NOMO-1 treated with dmso at 0.1 percent for 144 hours (cell line): Measurements from ENCODE around the gene SDSL.
A peak's percentile ranks its signal among the peaks of the same experiment; 100 is the strongest.

ENCODE experiments used
- DNase-seq: peaks from one replicate; lab custom pipeline; 2025; ENCODE audit not compliant: unreplicated experiment; lab: John Stamatoyannopoulos, UW

SDSL gene

DNA sequence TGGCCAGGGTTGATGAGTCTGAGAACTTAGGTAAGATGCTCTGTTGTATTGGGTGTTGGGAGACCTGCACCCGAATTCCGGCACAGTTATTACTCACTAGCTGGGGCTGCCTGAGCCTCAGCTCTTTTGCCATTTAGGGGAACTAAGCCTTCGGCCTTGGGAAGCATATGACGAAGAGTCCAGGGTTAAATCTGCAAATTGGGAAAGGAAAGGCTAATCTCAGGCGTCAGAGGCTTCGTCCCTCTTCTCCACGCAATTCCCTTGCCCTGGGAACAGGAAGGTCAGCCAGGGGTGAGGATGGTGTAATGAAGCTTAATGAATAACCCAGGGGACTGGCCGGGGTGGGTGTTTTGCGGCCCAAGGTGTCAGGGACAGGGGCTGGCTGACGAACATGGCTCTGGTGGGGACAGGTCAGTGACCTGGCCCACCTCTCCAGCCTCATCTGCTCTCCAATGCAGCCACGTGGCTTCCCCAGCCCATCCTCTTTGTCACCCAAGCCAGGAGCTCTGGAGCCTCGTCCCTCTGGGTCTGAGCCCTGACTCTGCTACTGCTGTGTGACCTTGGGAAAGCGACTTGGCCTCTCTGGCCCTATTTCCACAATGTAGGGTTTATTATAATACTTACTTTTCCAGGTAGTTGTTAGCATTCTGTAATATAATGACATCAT lies 3.8 kb upstream of the SDSL start:
- DNase-seq = no peak

DNA sequence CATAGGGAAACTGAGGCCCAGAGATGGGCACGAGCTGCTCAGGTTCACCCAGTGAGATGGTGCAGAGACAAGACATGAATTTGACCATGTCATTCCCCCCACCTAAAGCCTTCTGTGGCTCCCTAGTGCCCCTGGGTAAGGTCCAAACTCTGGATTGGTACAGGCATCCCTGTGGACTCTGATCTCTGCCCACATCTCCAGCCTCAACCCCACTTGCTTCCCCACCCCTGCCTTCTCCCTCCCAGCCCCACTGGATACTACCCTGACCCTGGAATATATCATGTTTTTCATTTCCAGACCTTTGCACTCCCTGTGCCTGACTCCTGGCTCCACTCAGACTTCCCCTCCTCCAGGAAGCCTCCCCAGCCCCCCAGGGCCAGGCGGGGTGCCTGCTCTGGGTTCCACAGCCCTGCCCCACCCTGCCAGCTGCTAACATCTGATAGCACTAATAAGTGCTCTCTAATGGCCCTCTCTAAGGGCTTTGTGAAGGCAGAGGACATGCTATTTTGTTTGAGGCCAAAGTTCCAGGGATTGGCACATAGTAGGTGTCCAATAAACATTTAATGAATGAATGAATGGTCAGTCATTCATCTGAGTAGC lies 1.1 kb upstream of the SDSL start:
- DNase-seq = no peak

GRCh38 chr12:113422886-113423669 lies 898 bp downstream of the SDSL start:
- DNase-seq = no peak

DNA sequence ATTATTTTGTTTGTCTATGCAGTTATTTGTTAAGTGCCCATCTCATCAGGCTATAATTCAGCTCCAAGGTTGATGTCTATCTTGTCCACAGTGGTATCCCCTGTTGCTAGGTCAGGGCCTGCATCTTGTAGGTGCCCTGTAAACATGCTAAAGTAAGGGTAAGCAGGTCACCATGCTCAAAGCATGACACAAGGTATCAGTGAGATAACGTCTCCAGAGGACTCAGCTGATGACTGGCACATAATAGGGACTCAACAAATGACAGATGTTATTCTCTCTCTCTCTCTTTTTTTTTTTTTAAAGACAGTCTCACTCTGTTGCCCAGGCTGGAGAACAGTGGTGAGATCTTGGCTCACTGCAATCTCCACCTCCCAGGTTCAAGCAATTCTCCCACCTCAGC lies 2.3 kb downstream of the SDSL start:
- DNase-seq = no peak

DNA sequence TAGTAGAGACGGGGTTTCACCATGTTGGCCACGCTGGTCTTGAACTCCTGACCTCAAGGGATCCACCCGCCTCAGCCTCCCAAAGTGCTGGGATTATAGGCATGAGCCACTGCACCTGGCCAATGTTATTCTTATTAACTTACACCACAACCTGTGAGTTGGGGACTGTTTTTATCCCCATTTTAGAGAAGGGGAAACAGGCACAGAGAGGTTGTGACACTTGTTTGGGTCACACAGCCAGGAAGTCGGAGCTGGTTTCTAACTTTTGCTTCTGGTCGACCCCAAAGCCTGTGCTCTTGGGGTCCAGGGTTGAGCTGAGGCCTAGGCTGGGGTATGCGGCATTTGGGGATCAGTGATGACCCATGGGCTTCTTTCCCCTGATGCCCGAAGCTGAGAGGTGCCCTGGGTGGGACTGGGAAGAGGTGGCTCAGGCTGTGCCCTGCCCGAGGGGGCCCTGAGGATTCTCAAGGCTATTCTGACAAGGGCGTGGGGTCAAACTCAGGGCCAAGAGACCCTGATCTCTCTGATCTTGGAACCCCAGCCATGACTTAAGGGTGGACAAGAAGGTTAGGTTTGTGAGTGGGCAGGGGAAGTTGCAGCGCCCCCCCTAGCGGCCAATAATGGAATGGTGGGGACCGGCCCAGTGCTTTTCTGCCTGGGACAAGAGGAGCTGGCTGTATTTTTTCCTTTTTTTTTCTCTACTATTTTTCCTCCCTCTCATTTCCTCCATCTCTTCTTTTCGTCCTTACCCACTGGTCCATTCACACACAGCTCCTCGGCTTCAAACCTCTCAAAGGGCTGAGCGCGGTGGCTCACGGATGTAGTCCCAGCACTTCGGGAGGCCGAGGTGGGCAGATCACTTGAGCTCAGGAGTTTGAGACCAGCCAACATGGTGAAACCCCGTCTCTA lies 3.0 kb downstream of the SDSL start:
- peak; percentile 27 for DNase-seq

DNA sequence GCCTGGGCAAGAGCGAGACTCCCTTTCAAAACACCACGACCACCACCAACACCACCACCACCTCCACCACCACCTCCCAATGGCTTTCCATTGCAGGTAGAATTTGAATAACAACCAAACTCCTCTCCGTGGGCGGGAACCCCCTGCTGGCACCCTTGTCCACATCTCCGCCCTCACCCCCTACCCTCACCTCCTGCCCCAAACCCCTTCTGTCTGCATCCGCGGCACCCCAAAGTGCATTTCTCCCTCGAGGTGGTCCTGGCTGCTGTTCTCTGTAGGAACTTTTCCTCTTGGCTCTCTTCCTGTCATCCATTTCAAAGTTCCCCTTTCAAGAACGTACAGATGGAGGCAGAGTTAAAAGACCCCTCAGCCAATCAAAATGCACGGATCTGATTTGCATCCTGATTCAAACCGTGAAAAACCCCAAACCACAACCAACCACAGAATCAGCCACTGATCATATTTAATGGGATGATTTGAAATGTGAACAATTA lies 3.8 kb downstream of the SDSL start:
- no peak for DNase-seq

DNA sequence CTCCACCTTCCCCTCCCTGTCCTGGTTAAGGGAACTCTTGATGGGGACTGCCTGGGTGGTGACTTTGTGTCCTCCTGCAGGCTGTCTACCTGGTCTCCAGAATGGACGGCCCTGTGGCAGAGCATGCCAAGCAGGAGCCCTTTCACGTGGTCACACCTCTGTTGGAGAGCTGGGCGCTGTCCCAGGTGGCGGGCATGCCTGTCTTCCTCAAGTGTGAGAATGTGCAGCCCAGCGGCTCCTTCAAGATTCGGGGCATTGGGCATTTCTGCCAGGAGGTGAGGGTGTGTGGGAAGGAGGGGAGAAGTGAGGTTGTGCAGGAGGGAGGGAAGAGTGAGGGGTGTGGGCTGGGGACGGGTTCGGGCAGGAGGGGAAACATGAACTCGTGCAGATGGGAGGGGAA lies 5.7 kb downstream of the SDSL start:
- no peak for DNase-seq

DNA sequence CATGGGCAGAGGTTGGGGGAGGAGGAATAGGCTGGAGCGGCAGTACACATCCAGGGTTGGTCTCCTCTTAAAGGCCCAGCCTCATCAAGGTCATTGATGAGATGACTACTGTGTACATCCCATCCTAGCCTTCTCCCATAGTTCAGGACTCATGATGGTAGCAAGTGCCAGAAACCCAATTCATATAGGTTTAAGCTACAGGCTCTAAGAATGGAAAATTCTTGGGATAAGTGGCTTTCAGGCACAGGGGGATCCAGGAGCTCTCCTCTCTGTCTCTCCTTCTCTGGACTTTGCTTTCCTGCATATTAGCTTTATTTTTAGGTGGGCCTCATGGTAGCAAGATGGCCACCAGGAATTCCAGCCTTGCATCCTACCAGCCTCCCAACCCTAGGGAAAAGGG lies 6.3 kb downstream of the SDSL start:
- no peak for DNase-seq

GRCh38 chr12:113432986-113433385 lies 10.8 kb downstream of the SDSL start:
- DNase-seq = no peak

DNA sequence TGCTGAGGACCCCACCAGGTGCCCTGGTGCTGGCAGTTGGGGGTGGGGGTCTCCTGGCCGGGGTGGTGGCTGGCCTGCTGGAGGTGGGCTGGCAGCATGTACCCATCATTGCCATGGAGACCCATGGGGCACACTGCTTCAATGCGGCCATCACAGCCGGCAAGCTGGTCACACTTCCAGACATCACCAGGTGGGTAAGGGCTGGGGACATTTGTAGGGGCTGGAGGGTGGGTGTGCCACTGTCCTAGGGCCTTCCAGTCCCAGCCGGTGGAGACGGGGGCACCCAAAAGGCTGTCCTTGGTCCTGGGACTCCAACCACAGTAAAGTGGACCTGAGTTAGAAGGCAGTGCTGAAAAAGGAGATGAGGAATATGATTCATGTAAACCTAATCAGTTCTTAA lies 13.2 kb downstream of the SDSL start:
- DNase-seq = no peak

DNA sequence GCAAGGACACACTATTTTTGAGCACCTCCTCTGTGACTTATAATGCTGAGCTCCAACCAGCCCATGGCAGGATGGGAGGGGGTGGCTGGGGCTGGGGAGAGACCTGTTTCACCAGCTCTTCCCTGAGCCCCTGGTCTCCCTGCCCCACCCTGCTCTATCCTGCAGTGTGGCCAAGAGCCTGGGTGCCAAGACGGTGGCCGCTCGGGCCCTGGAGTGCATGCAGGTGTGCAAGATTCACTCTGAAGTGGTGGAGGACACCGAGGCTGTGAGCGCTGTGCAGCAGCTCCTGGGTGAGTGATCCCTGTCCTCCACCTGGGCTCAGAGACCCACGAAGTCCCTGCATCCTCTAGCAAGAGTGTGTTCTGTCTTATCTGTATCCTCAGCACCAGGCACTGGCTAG lies 14.4 kb downstream of the SDSL start:
- DNase-seq = no peak

DNA sequence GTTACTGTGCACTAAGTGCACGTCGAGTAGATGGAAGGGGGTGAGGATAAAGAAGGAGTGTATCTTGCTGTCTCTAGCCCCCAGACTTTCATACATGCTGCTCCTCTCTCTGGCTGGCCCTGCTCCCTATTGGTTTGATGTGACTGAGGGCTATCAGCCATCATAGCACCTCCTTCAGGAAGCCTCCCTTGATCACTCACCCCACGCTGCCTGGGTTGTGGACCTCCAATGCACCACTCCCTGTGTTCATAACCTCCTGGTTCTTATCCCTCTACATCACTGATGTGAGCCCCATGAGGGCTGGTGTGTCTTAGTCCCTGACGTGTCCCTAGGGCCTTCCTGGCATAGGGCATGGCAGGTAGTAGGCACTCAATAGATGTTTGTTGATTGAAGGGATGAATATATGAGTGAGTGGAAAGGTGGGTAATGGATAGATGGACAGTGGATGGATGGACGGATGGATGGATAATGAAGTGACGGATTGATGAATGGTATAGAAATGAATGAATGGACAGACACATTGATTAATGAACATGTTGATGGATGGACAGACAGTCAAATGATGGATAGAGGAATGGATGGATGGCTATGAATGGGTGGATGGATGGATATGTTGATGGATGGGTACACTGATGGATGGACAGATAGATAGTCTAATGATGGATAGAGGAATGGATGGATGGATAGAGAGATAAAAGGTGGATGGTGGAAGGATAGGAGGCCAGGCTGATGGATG lies 15.0 kb downstream of the SDSL start:
- DNase-seq = no peak

- no peak for DNase-seq
Measured at GRCh38 chr12:113437729-113438100, 15.5 kb downstream of the SDSL start.

DNA sequence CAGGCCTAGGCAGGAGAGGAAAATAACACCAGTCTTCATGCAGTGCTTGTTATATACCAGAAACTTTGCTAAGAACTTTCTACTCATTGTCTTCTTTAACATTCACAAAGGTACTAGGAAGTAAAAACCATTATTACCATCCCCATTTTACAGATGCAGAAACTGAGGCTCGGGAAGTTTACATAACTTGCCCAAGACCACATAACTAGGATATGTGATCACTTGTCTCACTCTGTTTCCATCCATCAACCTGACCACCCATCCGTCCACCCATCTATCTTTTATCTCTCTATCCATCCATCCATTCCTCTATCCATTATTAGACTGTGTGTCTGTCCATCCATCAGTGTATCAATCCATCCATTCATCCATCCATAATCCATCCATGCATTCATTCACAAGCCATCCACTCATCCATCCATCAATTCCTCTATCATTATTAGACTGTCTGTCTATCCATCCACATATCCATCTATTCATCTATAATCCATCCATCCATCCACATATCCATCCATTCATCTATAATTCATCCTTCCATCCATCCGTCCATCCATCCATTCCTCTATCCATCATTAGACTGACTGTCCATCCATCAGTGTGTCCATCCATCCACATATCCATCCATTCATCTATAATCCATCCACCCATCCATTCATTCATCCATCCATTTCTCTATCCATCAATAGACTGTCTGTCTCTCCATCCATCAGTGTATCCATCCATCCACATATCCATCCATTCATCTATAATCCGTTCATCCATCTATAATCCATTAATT lies 16.5 kb downstream of the SDSL start:
- no peak for DNase-seq

GRCh38 chr12:113439301-113439597 lies 17.1 kb downstream of the SDSL start:
- no peak for DNase-seq

DNA sequence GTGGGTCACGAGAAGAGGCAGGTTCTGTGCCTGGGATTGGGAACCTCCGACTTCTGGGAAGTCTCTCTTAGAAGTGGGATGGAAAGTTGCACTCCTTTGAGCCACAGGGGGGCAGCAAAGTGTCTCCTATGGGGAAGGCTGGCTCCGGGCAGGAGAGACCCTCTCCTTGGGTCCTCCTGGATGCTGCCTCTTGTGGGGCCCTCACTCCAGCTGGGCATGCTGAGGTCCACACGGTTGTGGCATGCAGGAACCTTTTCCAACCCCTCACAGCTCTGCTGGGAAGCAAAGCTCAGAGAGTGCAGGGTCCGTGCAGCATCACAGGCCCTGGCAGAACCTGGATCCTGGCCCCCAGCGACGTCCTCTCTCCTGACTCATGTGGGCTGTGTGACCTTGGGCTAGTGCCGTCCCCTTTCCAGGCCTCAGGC lies 17.4 kb downstream of the SDSL start:
- DNase-seq = no peak

- no peak for DNase-seq
Measured at GRCh38 chr12:113440336-113440735, 18.2 kb downstream of the SDSL start.

GRCh38 chr12:113440947-113441782 lies 19.0 kb downstream of the SDSL start:
- DNase-seq = no peak

DNA sequence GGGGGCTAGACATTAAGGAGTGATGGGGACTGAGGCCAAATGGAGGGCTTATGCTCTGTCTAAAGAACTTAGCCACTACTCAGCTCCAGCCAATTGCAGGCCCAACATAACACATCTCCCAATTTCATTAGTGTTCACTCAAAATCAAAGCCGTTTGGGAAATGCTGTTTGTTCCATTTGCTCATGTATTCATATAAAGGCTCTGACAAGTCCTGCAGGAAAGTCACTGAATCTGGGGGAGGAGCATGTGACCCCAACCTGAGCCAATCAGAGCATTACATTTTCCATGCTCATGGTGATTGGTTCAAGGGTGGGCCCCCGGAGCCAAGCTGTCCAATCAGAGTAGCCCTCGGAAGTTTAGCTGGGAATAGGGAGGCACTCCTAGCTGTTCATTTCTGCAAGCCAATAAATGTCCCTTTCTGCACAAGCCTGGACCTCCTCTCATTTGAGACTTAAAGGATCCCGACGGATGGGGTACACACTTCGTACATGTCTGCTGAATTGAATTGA lies 20.9 kb downstream of the SDSL start:
- DNase-seq = no peak
